ENCODE measurements around the gene QSOX2. TPM values are rescaled to one million over a fixed set of nuclear protein-coding genes. Genes with fewer than 3 reads are reported as not detected.
A peak's percentile ranks its signal among the peaks of the same experiment; 100 is the strongest.

The QSOX2 gene, protein sequence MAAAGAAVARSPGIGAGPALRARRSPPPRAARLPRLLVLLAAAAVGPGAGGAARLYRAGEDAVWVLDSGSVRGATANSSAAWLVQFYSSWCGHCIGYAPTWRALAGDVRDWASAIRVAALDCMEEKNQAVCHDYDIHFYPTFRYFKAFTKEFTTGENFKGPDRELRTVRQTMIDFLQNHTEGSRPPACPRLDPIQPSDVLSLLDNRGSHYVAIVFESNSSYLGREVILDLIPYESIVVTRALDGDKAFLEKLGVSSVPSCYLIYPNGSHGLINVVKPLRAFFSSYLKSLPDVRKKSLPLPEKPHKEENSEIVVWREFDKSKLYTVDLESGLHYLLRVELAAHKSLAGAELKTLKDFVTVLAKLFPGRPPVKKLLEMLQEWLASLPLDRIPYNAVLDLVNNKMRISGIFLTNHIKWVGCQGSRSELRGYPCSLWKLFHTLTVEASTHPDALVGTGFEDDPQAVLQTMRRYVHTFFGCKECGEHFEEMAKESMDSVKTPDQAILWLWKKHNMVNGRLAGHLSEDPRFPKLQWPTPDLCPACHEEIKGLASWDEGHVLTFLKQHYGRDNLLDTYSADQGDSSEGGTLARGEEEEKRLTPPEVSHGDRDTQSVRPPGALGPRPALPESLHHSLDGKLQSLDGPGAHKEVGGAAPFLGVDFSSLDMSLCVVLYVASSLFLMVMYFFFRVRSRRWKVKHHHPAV
- 10 to 100 TPM in 1 of 4 donors, 1 to 10 TPM in 3; 5.1 to 23.9 (median 7.4) TPM for total RNA-seq

DNA sequence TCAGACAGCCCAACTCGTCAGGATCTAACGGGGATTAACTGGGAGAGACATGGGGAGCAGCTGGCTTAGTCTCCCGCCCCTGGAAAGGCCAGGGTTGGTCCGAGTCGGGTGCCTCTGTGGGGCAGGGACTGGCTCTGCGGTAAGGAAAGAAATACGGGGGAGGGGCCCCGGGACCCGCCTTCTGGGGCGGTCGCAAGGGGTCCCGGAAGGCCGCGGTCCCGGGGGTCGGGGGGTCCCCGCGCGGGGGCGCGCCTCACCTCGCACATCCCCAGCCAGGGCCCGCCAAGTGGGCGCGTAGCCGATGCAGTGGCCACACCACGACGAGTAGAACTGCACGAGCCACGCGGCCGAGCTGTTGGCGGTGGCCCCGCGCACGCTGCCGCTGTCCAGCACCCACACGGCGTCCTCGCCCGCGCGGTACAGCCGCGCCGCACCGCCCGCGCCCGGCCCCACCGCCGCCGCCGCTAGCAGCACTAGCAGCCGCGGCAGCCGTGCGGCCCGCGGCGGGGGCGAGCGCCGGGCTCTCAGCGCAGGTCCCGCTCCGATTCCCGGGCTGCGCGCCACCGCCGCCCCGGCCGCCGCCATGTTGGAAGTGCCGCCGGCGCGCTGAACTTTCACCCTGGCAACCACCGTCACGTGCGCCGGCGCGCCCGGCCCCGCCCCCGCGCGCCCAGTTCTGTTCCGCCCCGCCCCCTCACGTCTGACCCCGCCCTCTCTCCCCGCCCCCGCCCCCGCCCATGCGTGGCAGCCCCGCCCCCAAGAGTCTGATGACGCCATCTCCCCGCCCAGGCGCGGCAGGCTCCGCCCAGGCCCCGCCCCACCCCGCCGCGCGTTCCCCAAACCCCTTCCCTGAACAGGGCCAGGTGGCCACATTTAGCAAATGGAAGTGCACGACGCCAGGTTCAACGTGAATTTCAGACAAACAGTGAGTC is at the start of gene QSOX2:
Gene QSOX2, minus strand, starts transcription at position 594 of the 932 bp plus-strand sequence. Its CDS starts 9 bp downstream, at position 585.
- TF ChIP-seq, protein P1, sequence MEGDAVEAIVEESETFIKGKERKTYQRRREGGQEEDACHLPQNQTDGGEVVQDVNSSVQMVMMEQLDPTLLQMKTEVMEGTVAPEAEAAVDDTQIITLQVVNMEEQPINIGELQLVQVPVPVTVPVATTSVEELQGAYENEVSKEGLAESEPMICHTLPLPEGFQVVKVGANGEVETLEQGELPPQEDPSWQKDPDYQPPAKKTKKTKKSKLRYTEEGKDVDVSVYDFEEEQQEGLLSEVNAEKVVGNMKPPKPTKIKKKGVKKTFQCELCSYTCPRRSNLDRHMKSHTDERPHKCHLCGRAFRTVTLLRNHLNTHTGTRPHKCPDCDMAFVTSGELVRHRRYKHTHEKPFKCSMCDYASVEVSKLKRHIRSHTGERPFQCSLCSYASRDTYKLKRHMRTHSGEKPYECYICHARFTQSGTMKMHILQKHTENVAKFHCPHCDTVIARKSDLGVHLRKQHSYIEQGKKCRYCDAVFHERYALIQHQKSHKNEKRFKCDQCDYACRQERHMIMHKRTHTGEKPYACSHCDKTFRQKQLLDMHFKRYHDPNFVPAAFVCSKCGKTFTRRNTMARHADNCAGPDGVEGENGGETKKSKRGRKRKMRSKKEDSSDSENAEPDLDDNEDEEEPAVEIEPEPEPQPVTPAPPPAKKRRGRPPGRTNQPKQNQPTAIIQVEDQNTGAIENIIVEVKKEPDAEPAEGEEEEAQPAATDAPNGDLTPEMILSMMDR (IDR thresholded peaks at IDR 0.05) = no peak
- TF ChIP-seq POLR2A (IDR thresholded peaks at IDR 0.05) = peak in 1 of 2 donors; percentile 25
- peak within 1 kb of the TSS; percentile 76 to 99 (median 94) for H3K4me3 ChIP-seq
- no peaks in the 10 kb centered on the region for H3K27me3 ChIP-seq
- H3K9me3 ChIP-seq = no peaks in the 10 kb centered on the region
- DNase-seq = peak; percentile 82 to 91 (median 90)
- H3K27ac ChIP-seq = peak within 1 kb of the TSS; percentile 47 to 76 (median 58)
- H3K4me1 ChIP-seq = peaks cover 3 to 35% (median 24%) of the 10 kb centered on the region in 4 donors
- H3K36me3 ChIP-seq = no peaks in the 10 kb centered on the region

DNA sequence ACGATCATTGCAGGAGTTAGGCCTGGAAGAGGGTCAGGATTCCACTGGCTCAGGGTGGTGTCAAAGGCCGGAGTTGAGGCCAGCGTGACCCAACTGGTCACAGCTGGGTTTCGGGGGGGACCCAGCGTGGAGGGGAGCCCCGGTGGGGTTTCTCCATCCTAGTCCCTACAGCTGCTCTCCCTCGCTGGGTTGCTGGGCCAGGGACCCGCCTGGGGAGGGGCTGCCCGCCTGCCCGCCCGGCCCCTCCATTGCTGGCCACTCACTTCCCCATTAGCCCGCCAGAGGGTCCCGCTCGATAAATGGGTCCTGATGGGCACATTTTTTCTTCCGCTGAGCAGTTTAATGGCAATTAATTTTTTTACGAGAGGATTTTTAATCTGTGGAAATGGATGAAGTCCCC is 49.4 kb upstream of the QSOX2 start:
- no peak for TF ChIP-seq POLR2A (IDR thresholded peaks at IDR 0.05)
- TF ChIP-seq, protein P1 (IDR thresholded peaks at IDR 0.05) = no peak
- DNase-seq = no peak
- no peaks in the 10 kb centered on the region for H3K27me3 ChIP-seq
- peaks cover 0 to 13% (median 0%) of the 10 kb centered on the region in 4 donors for H3K4me1 ChIP-seq
- no peaks in the 10 kb centered on the region for H3K36me3 ChIP-seq
- no peak overlapping the region for H3K4me3 ChIP-seq
- H3K9me3 ChIP-seq = no peaks in the 10 kb centered on the region
- no peak overlapping the region for H3K27ac ChIP-seq

DNA sequence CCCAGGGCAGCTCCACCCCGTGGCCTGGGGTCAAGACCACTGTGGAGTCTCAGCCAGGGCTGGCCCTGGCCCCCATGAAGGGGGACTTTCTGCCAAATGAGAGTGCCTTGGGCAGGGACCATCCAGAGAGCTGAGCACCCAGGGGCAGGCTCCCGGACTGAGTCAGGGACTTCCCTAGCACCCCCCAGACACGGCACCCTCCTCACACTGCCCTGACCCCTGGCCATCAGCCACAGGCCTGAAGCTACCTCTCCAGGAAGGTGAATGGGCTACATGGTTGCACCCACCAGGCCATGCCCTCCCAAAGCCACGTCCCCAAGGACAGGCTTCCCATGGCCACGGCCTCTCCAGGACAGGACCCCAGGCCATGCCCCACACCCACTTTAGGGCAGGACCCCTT is 48.8 kb upstream of the QSOX2 start:
- Histone ChIP-seq H3K36me3 (no peaks in the 10 kb centered on the region), H3K27me3 (no peaks in the 10 kb centered on the region), H3K4me1 (peaks cover 0 to 13% (median 0%) of the 10 kb centered on the region in 4 donors), H3K27ac (no peak overlapping the region), H3K4me3 (no peak overlapping the region), H3K9me3 (no peaks in the 10 kb centered on the region)
- no peak for TF ChIP-seq POLR2A (IDR thresholded peaks at IDR 0.05)
- TF ChIP-seq, protein P1 (IDR thresholded peaks at IDR 0.05) = no peak
- no peak for DNase-seq

DNA sequence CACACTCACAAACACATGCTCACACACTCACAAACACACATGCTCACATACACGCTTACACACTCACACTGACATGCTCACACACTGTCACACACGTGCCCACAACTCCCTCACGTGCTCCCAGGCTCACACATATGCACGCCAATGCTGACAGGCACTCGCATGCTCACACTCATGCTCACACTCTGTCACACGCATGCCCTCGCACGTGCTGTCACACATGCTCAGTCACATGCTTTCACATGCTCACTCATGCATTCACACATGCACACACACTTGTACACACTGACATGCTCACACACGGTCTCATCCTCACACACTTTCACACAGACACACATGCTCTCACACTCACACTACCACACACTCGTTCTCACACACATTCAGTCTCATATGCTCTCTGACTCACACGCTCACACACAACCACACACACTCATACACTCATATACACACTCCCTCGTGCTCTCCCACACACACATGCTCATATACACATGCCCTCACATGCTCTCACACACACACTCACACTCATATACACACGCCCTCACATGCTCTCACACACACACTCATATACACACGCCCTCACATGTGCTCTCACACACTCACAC is 48.0 kb upstream of the QSOX2 start:
- Histone ChIP-seq H3K4me3 (no peak overlapping the region), H3K27ac (no peak overlapping the region), H3K4me1 (peaks cover 0 to 13% (median 0%) of the 10 kb centered on the region in 4 donors), H3K27me3 (no peaks in the 10 kb centered on the region), H3K9me3 (no peaks in the 10 kb centered on the region), H3K36me3 (no peaks in the 10 kb centered on the region)
- DNase-seq = no peak
- TF ChIP-seq POLR2A (IDR thresholded peaks at IDR 0.05) = no peak
- TF ChIP-seq, protein P1 (IDR thresholded peaks at IDR 0.05) = no peak

Data from Peyer's patch (tissue), 4 donors.